Testis (tissue), 2 donors: ENCODE data around the gene REG1A.

ENCODE experiments used
- CTCF ChIP-seq, 3 experiments: fragments of 450-650 bp in 2 of 3; fragments of 200-600 bp in 1 of 3; sonication (generic) in 1 of 3; IDR thresholded peaks; one replicate each; pipeline ENCODE4 v1.5.1; 2016 to 2019; ENCODE audit warnings: antibody characterized with exemption in 3 of 3, mild to moderate bottlenecking in 2 of 3, moderate library complexity in 1 of 3
- POLR2A ChIP-seq: fragments of 450-650 bp; IDR thresholded peaks from one replicate; pipeline ENCODE4 v1.6.1; 2017; ENCODE audit warnings: antibody characterized with exemption, mild to moderate bottlenecking, moderate library complexity

GRCh38 chr2:79116997-79117928 is 3.0 kb upstream of the REG1A start:
- TF ChIP-seq POLR2A (no peak), CTCF (IDR thresholded peaks at IDR 0.05) (no peak)
